K562 (cell line): ENCODE results near the gene PSMA4. TPM values are rescaled to one million over a fixed set of nuclear protein-coding genes. Genes with fewer than 3 reads are reported as not detected.

Source experiments
- CBX5 ChIP-seq: IDR thresholded peaks from 2 replicates; pipeline ENCODE4 v1.6.1; 2014; ENCODE audit warnings: low read depth, borderline replicate concordance
- CCNT2 ChIP-seq: IDR thresholded peaks from 2 replicates; pipeline ENCODE4 v1.6.1; 2011; ENCODE audit warnings: borderline replicate concordance, low read depth, mild to moderate bottlenecking, moderate library complexity, mixed read lengths, low read length; ENCODE audit not compliant: insufficient read length; ENCODE audit errors: extremely low read depth
- CREM ChIP-seq: IDR thresholded peaks from 2 replicates; pipeline ENCODE4 v1.6.1; 2014; ENCODE audit warnings: antibody characterized with exemption, low read depth
- GABPA ChIP-seq: fragments of 200-800 bp; sonication (Bioruptor generic); conservative IDR thresholded peaks from 2 replicates; pipeline ENCODE4 v1.6.1; 2016; ENCODE audit warnings: low read depth, missing genetic modification characterization, missing compliant biosample characterization
- HDAC1 ChIP-seq, 2 experiments: fragments of 450-650 bp; IDR thresholded peaks; 2 replicates each; pipeline ENCODE4 v1.6.1; 2016 to 2017; ENCODE audit warnings: inconsistent platforms in 1 of 2, mild to moderate bottlenecking in 1 of 2, moderate library complexity in 1 of 2
- KLF13 ChIP-seq: fragments of 450-650 bp; IDR thresholded peaks from 2 replicates; pipeline ENCODE4 v1.6.1; 2016; ENCODE audit warnings: missing genetic modification characterization, low read depth, mild to moderate bottlenecking, missing compliant biosample characterization, moderate library complexity, borderline replicate concordance
- MGA ChIP-seq: fragments of 450-650 bp; IDR thresholded peaks from 2 replicates; pipeline ENCODE4 v1.6.1; 2016; ENCODE audit warnings: mild to moderate bottlenecking, moderate library complexity
- NCOA2 ChIP-seq, 2 experiments: fragments of 450-650 bp; IDR thresholded peaks; 2 replicates each; pipeline ENCODE4 v1.6.1; 2018; ENCODE audit warnings: mild to moderate bottlenecking in 2 of 2, moderate library complexity in 1 of 2; ENCODE audit not compliant: partially characterized antibody in 2 of 2
- NR0B1 ChIP-seq: fragments of 450-650 bp; IDR thresholded peaks from one replicate; pipeline ENCODE4 v1.6.1; 2018; ENCODE audit warnings: mild to moderate bottlenecking, moderate library complexity; ENCODE audit not compliant: partially characterized antibody
- ZC3H11A ChIP-seq: IDR thresholded peaks from 2 replicates; pipeline ENCODE4 v1.6.1; 2012; ENCODE audit warnings: low read depth, low read length, improper control_type of control experiment
- ZNF224 ChIP-seq: sonication (generic); formaldehyde crosslinking; IDR thresholded peaks from 2 replicates; pipeline ENCODE4 v1.8.0; 2022; ENCODE audit warnings: mild to moderate bottlenecking, missing genetic modification reagents
- ZNF512 ChIP-seq: IDR thresholded peaks from 2 replicates; pipeline ENCODE4 v1.6.1; 2016; ENCODE audit warnings: missing genetic modification characterization, missing compliant biosample characterization
- polyA plus RNA-seq, 8 experiments: library from polyadenylated mRNA; depleted of rRNA in 4 of 8; stranded (reverse) in 5 of 8; unstranded in 3 of 8; fragments of >200 nt; fragmentation: Nextera tagmentation in 2 of 8; fragmentation: Illumina TruSeq in 1 of 8; extraction: Ambion mirVana in 2 of 8; extraction: Trizol in 1 of 8; gene quantifications; 2 replicates each; pipeline versions ENCODE4 v1.2.1 to v1.2.3, GENCODE V29; 2011 to 2014; ENCODE audit warnings: inconsistent platforms in 1 of 8, missing spikeins in 1 of 8
- total RNA-seq, 7 experiments: library from RNA; depleted of rRNA in 6 of 7; stranded (reverse); fragments of >200 nt in 6 of 7; fragmentation: Illumina TruSeq in 2 of 7; extraction: Trizol in 2 of 7; gene quantifications; 2 replicates each; pipeline versions ENCODE4 v1.2.1 to v1.2.3, GENCODE V29; 2011 to 2021; ENCODE audit warnings: low replicate concordance in 1 of 7

The PSMA4 gene
- total and polyA plus RNA-seq, 9 of the 15 experiments (the other 6 are each of a cell fraction or from before 2014, with no cell fraction given), result 304 to 1,857 (median 666) TPM

- peak; percentile 16 for TF ChIP-seq CCNT2
- TF ChIP-seq KLF13 (tag), result 0 out of 2 replicates have a peak, but pooled peaks have one; percentile 15
- no peak for TF ChIP-seq ZNF224
- no peak for TF ChIP-seq CBX5
- TF ChIP-seq NR0B1, result no peak
- no peak for TF ChIP-seq ZNF512 (tag)
- no peak for TF ChIP-seq NCOA2 (IDR thresholded peaks at IDR 0.05; ENCODE audit: partially characterized antibody in 2 of 2)
- peak; percentile 51; the same call in 1 of the 2 replicates for TF ChIP-seq MGA
- TF ChIP-seq CREM, result 0 out of 2 replicates have a peak, but pooled peaks have one; percentile 14
- peak in 1 of 2 experiments; percentile 83; a peak in 2 of 4 replicates for TF ChIP-seq HDAC1 (IDR thresholded peaks at IDR 0.05)
- no peak for TF ChIP-seq ZC3H11A
- TF ChIP-seq GABPA, result peak; percentile 57
Measured at GRCh38 chr15:78540141-78540870, at the start of gene PSMA4 (continued).
